Measurements from ENCODE around the gene SUMO3. TPM values are rescaled to one million over a fixed set of nuclear protein-coding genes. Genes with fewer than 3 reads are reported as not detected.

SUMO3 gene
- total and polyA plus RNA-seq, 2 experiments from 2014 or later = 90.8 to 103 TPM

DNA sequence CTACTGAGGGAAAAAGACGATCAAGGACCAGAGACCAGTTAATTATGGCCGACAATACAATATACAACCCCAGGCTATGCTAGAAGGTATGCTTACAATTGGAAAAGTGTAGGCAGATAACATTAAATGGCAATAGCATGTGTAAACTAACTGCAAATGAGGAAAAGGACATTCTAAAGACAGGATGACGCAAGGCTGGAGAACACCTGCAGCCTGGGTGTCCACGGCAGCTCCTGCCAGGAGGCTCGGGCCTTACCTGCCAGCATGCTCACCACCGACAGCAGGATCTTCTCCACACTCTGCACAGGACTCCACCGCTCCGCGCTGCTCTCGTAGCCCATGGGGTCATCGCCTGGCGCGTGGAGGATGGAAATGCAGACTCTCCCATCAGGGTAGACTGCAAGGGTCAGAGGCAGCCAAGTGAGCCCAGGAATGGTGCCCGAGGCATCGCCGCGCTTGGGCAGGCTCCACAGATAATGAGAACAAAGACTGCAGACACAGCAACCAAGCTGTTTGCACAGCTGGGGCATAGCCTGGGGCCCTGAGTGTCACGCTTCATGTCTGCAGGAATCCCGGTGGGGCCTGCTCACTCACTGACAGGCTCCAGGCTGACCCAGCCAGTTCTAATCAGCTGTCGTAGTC is 44.5 kb downstream of the SUMO3 start:
- Histone ChIP-seq H4K20me1 (replicated peaks; ENCODE audit: insufficient read depth) (peaks cover 12% of the 10 kb centered on the region), H3K27ac (ENCODE audit: low read depth) (no peak overlapping the region), H3K36me3 (ENCODE audit: insufficient read depth) (peaks cover 33% of the 10 kb centered on the region), H2AFZ (no peak overlapping the region), H3F3A (replicated peaks; ENCODE audit: low read depth) (peaks cover 2% of the 10 kb centered on the region; the same call in 1 of the 2 replicates), H3K27me3 (ENCODE audit: insufficient read depth) (no peaks in the 10 kb centered on the region), H3K4me1 (ENCODE audit: insufficient read depth) (peaks cover 8% of the 10 kb centered on the region), H3K4me2 (no peak overlapping the region), H3K79me2 (replicated peaks; ENCODE audit: insufficient read depth) (peaks cover 21% of the 10 kb centered on the region), H3K4me3 (no peak overlapping the region), H3K9me2 (ENCODE audit: insufficient read depth) (no peaks in the 10 kb centered on the region)
- no peak overlapping the region for H3K27ac Mint-ChIP-seq
- H3K27me3 Mint-ChIP-seq (ENCODE audit: insufficient read depth, low read depth, poor library complexity) = peaks cover 16% of the 10 kb centered on the region
- H3K9me3 Mint-ChIP-seq = no peaks in the 10 kb centered on the region
- ATAC-seq = no peak
- peaks cover 69% of the 10 kb centered on the region for H3K36me3 Mint-ChIP-seq (ENCODE audit: low read depth)
- TF ChIP-seq, protein P1, sequence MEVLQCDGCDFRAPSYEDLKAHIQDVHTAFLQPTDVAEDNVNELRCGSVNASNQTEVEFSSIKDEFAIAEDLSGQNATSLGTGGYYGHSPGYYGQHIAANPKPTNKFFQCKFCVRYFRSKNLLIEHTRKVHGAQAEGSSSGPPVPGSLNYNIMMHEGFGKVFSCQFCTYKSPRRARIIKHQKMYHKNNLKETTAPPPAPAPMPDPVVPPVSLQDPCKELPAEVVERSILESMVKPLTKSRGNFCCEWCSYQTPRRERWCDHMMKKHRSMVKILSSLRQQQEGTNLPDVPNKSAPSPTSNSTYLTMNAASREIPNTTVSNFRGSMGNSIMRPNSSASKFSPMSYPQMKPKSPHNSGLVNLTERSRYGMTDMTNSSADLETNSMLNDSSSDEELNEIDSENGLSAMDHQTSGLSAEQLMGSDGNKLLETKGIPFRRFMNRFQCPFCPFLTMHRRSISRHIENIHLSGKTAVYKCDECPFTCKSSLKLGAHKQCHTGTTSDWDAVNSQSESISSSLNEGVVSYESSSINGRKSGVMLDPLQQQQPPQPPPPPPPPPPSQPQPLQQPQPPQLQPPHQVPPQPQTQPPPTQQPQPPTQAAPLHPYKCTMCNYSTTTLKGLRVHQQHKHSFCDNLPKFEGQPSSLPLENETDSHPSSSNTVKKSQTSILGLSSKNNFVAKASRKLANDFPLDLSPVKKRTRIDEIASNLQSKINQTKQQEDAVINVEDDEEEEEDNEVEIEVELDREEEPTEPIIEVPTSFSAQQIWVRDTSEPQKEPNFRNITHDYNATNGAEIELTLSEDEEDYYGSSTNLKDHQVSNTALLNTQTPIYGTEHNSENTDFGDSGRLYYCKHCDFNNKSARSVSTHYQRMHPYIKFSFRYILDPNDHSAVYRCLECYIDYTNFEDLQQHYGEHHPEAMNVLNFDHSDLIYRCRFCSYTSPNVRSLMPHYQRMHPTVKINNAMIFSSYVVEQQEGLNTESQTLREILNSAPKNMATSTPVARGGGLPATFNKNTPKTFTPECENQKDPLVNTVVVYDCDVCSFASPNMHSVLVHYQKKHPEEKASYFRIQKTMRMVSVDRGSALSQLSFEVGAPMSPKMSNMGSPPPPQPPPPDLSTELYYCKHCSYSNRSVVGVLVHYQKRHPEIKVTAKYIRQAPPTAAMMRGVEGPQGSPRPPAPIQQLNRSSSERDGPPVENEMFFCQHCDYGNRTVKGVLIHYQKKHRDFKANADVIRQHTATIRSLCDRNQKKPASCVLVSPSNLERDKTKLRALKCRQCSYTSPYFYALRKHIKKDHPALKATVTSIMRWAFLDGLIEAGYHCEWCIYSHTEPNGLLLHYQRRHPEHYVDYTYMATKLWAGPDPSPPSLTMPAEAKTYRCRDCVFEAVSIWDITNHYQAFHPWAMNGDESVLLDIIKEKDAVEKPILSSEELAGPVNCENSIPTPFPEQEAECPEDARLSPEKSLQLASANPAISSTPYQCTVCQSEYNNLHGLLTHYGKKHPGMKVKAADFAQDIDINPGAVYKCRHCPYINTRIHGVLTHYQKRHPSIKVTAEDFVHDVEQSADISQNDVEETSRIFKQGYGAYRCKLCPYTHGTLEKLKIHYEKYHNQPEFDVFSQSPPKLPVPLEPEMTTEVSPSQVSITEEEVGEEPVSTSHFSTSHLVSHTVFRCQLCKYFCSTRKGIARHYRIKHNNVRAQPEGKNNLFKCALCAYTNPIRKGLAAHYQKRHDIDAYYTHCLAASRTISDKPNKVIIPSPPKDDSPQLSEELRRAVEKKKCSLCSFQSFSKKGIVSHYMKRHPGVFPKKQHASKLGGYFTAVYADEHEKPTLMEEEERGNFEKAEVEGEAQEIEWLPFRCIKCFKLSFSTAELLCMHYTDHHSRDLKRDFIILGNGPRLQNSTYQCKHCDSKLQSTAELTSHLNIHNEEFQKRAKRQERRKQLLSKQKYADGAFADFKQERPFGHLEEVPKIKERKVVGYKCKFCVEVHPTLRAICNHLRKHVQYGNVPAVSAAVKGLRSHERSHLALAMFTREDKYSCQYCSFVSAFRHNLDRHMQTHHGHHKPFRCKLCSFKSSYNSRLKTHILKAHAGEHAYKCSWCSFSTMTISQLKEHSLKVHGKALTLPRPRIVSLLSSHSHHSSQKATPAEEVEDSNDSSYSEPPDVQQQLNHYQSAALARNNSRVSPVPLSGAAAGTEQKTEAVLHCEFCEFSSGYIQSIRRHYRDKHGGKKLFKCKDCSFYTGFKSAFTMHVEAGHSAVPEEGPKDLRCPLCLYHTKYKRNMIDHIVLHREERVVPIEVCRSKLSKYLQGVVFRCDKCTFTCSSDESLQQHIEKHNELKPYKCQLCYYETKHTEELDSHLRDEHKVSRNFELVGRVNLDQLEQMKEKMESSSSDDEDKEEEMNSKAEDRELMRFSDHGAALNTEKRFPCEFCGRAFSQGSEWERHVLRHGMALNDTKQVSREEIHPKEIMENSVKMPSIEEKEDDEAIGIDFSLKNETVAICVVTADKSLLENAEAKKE (CRISPR knock-in tag; IDR thresholded peaks at IDR 0.05) = no peak
- TF ChIP-seq JUNB (IDR thresholded peaks at IDR 0.05; ENCODE audit: unreplicated experiment) (no peak), ZNF114 (CRISPR knock-in tag; IDR thresholded peaks at IDR 0.05) (no peak), CREB1 (CRISPR knock-in tag; IDR thresholded peaks at IDR 0.05; ENCODE audit: low read depth) (no peak), POLR2AphosphoS5 (IDR thresholded peaks at IDR 0.05; ENCODE audit: low read depth) (no peak), EZH2 (IDR thresholded peaks at IDR 0.05; ENCODE audit: low read depth, unreplicated experiment) (no peak), EZH2phosphoT487 (IDR thresholded peaks at IDR 0.05; ENCODE audit: unreplicated experiment) (no peak), ZNF331 (CRISPR knock-in tag; IDR thresholded peaks at IDR 0.05; ENCODE audit: low read depth) (no peak), REST (IDR thresholded peaks at IDR 0.05; ENCODE audit: unreplicated experiment) (no peak), STAT1 (IDR thresholded peaks at IDR 0.05; ENCODE audit: unreplicated experiment) (no peak), NANOG (IDR thresholded peaks at IDR 0.05; ENCODE audit: borderline replicate concordance) (no peak), ETS1 (IDR thresholded peaks at IDR 0.05) (no peak)
- TF ChIP-seq, protein P2, sequence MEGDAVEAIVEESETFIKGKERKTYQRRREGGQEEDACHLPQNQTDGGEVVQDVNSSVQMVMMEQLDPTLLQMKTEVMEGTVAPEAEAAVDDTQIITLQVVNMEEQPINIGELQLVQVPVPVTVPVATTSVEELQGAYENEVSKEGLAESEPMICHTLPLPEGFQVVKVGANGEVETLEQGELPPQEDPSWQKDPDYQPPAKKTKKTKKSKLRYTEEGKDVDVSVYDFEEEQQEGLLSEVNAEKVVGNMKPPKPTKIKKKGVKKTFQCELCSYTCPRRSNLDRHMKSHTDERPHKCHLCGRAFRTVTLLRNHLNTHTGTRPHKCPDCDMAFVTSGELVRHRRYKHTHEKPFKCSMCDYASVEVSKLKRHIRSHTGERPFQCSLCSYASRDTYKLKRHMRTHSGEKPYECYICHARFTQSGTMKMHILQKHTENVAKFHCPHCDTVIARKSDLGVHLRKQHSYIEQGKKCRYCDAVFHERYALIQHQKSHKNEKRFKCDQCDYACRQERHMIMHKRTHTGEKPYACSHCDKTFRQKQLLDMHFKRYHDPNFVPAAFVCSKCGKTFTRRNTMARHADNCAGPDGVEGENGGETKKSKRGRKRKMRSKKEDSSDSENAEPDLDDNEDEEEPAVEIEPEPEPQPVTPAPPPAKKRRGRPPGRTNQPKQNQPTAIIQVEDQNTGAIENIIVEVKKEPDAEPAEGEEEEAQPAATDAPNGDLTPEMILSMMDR (conservative IDR thresholded peaks at IDR 0.05; ENCODE audit: low read depth in 2 of 2) = no peak
- no peak overlapping the region for H3K4me3 Mint-ChIP-seq
- no peak for DNase-seq (ENCODE audit: low spot score)
- H3K4me1 Mint-ChIP-seq = peaks cover 8% of the 10 kb centered on the region
